Chondrocyte (in vitro differentiated cells): Measurements from ENCODE around the gene SLC25A12. TPM values are rescaled to one million over a fixed set of nuclear protein-coding genes. Genes with fewer than 3 reads are reported as not detected.

Source experiments
- DNase-seq: peaks from one replicate; pipeline ENCODE4 v3.0.0; 2021; ENCODE audit warnings: mixed read lengths, low spot score
- H3K27ac Mint-ChIP-seq: one replicate; pipeline ENCODE4 v1.8.0; 2021; ENCODE audit warnings: mild to moderate bottlenecking, moderate library complexity, mixed read lengths; ENCODE audit not compliant: unreplicated experiment
- H3K27me3 Mint-ChIP-seq: 2 replicates; pipeline ENCODE4 v1.8.0; 2021; ENCODE audit warnings: low read depth, mixed read lengths
- H3K36me3 Mint-ChIP-seq: 2 replicates; pipeline ENCODE4 v1.8.0; 2021; ENCODE audit warnings: low read depth, mixed read lengths
- H3K4me1 Mint-ChIP-seq: 2 replicates; pipeline ENCODE4 v1.8.0; 2021; ENCODE audit warnings: low read depth, mild to moderate bottlenecking, mixed read lengths
- H3K4me3 Mint-ChIP-seq: one replicate; pipeline ENCODE4 v1.8.0; 2021; ENCODE audit warnings: mild to moderate bottlenecking, moderate library complexity, mixed read lengths; ENCODE audit not compliant: unreplicated experiment
- H3K9me3 Mint-ChIP-seq: 2 replicates; pipeline ENCODE4 v1.8.0; 2021; ENCODE audit warnings: low read depth, mixed read lengths
- CTCF ChIP-seq: fragments of 200-600 bp; sonication (generic); IDR thresholded peaks from 2 replicates; pipeline ENCODE4 v1.5.0; 2021; ENCODE audit warnings: antibody characterized with exemption, mild to moderate bottlenecking, moderate library complexity
- total RNA-seq: library from RNA; stranded (reverse); gene quantifications from 3 replicates; pipeline ENCODE4 v1.2.1, GENCODE V29; 2021

Gene SLC25A12
- total RNA-seq, 1 donor from 2014 or later, result 19.0 TPM

GRCh38 chr2:171855401-171855800, 38.6 kb downstream of the SLC25A12 start:
- no peak for DNase-seq

GRCh38 chr2:171852366-171852888, 41.6 kb downstream of the SLC25A12 start:
- Mint-ChIP-seq H3K27me3 (no peaks in the 10 kb centered on the region), H3K9me3 (no peaks in the 10 kb centered on the region), H3K36me3 (peaks cover 7% of the 10 kb centered on the region), H3K4me3 (no peak overlapping the region), H3K27ac (no peak overlapping the region), H3K4me1 (peaks cover 22% of the 10 kb centered on the region)
- TF ChIP-seq CTCF, result no peak
- no peak for DNase-seq

More at GRCh38 chr2:171855401-171855800, 38.6 kb downstream of the SLC25A12 start:
- Mint-ChIP-seq H3K27me3 (no peaks in the 10 kb centered on the region), H3K27ac (peak overlapping the region; percentile 65), H3K36me3 (peaks cover 7% of the 10 kb centered on the region), H3K4me3 (no peak overlapping the region), H3K4me1 (peaks cover 37% of the 10 kb centered on the region), H3K9me3 (no peaks in the 10 kb centered on the region)
- TF ChIP-seq CTCF, result no peak

- no peak overlapping the region for H3K27ac Mint-ChIP-seq
- H3K36me3 Mint-ChIP-seq, result peaks cover 2% of the 10 kb centered on the region
- H3K9me3 Mint-ChIP-seq, result no peaks in the 10 kb centered on the region
- DNase-seq, result no peak
- no peak for TF ChIP-seq CTCF
- H3K4me3 Mint-ChIP-seq, result no peak overlapping the region
- peaks cover 6% of the 10 kb centered on the region for H3K4me1 Mint-ChIP-seq
- H3K27me3 Mint-ChIP-seq, result no peaks in the 10 kb centered on the region
These were observed 46.4 kb downstream of the SLC25A12 start for GRCh38 chr2:171847627-171848026.

- Mint-ChIP-seq H3K27ac (no peak overlapping the region), H3K36me3 (peaks cover 2% of the 10 kb centered on the region), H3K27me3 (no peaks in the 10 kb centered on the region), H3K9me3 (no peaks in the 10 kb centered on the region), H3K4me1 (no peaks in the 10 kb centered on the region), H3K4me3 (no peak overlapping the region)
- no peak for TF ChIP-seq CTCF
- DNase-seq, result no peak
These were observed 47.1 kb downstream of the SLC25A12 start for GRCh38 chr2:171846894-171847293.

GRCh38 chr2:171841996-171842395, 52.0 kb downstream of the SLC25A12 start:
- no peaks in the 10 kb centered on the region for H3K9me3 Mint-ChIP-seq
- H3K4me1 Mint-ChIP-seq, result peaks cover 9% of the 10 kb centered on the region
- H3K36me3 Mint-ChIP-seq, result peaks cover 15% of the 10 kb centered on the region
- TF ChIP-seq CTCF, result no peak
- H3K27ac Mint-ChIP-seq, result no peak overlapping the region
- H3K4me3 Mint-ChIP-seq, result no peak overlapping the region
- no peaks in the 10 kb centered on the region for H3K27me3 Mint-ChIP-seq
- no peak for DNase-seq
